RWPE1 (cell line): ENCODE data around the gene LHFPL3.

ENCODE experiments used
- CTCF ChIA-PET: fragments of 350-600 bp; sonication (Branson Sonifier 250); formaldehyde crosslinking; extraction: SDS; loops from one replicate; lab custom pipeline; 2021; lab: Yijun Ruan, JAX
- POLR2A ChIA-PET: fragments of 400-600 bp; formaldehyde crosslinking; extraction: SDS; loops from one replicate; lab custom pipeline; 2020; ENCODE audit warnings: antibody characterized with exemption; ENCODE audit not compliant: low non-redundant PET; lab: Yijun Ruan, JAX
- DNase-seq: peaks from one replicate; pipeline ENCODE4 v3.0.0; 2012; ENCODE audit warnings: low spot score
- H3K27ac ChIP-seq: fragments of 450-650 bp; 2 replicates; pipeline ENCODE4 v1.5.1; 2017
- TF ChIP-seq, protein P1 (sequence below): fragments of 450-650 bp; conservative IDR thresholded peaks from 2 replicates; pipeline ENCODE4 v1.5.1; 2017; ENCODE audit warnings: low read depth, mild to moderate bottlenecking

LHFPL3 gene

DNA sequence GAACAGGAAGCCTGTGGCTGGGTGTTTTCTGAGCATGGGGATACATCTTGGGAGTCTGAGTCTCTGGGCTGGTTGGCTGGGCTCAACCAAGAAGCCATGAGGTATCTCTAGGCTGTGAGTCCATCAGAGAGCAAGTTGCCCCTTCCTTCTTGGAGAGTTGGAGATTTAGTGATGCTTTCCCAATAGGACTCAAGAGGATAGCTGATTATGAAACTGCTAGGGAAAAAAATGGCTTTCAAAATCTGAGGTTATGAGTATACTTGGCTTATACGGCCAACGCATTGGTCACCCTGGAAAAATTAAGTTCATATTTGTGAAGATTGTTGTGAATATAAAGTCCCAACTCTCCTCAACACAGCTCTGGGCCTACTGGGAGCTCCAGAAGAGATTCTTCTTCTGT lies 522.9 kb downstream of the LHFPL3 start:
- ChIA-PET CTCF (no interaction called here), POLR2A (no interaction called here)
- no peak overlapping the region for H3K27ac ChIP-seq
- TF ChIP-seq, protein P1, sequence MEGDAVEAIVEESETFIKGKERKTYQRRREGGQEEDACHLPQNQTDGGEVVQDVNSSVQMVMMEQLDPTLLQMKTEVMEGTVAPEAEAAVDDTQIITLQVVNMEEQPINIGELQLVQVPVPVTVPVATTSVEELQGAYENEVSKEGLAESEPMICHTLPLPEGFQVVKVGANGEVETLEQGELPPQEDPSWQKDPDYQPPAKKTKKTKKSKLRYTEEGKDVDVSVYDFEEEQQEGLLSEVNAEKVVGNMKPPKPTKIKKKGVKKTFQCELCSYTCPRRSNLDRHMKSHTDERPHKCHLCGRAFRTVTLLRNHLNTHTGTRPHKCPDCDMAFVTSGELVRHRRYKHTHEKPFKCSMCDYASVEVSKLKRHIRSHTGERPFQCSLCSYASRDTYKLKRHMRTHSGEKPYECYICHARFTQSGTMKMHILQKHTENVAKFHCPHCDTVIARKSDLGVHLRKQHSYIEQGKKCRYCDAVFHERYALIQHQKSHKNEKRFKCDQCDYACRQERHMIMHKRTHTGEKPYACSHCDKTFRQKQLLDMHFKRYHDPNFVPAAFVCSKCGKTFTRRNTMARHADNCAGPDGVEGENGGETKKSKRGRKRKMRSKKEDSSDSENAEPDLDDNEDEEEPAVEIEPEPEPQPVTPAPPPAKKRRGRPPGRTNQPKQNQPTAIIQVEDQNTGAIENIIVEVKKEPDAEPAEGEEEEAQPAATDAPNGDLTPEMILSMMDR: no peak
- DNase-seq: no peak

DNA sequence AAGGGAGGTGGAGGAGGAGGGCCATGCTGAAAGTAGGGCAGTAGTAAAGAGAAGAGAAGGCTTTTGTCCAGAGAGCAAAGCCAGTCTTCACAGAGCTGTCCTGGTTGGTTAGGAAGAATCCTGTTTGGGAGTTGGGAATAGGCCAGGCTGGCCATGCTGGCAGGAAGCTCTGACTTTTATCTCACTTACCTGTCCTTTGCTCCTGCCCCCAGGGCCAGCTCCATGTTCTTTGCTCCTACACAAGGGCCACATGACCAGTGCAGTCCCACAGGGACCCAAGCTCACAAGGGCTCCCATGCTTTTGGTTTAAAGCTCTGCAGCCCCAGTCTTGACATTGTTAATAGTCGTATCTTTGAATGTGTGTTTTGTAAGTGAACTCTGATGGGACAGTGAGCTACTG lies 524.0 kb downstream of the LHFPL3 start:
- no peak overlapping the region for H3K27ac ChIP-seq
- POLR2A ChIA-PET: no interaction called here
- TF ChIP-seq, protein P1: no peak
- CTCF ChIA-PET: interaction anchor here (0.6 to 1.3 kb wide), 4 partner anchors 30 to 1130 kb away, joined by 3 to 5 read pairs (median 4); no protein-coding TSS in a partner anchor
- no peak for DNase-seq

DNA sequence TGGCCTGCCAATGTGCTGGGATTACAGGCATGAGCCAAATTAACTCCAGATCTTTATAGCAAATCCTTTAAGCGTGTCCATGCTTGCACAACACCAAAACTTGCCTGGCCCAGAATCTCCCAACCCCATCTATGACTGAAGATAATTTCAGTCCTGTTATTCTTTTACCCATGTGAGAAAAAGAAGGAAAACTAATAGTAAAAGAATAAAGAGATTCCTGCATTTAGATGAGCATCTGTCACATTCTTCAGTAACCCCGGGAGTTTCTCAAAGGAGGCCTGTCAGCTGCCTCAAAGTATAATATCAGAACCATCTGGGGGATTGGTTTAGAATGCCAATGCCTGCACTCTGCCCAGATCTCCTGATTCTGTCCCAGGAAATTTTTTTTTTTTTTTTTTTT lies 527.5 kb downstream of the LHFPL3 start:
- CTCF ChIA-PET: no interaction called here
- TF ChIP-seq, protein P1: no peak
- POLR2A ChIA-PET: no interaction called here

DNA sequence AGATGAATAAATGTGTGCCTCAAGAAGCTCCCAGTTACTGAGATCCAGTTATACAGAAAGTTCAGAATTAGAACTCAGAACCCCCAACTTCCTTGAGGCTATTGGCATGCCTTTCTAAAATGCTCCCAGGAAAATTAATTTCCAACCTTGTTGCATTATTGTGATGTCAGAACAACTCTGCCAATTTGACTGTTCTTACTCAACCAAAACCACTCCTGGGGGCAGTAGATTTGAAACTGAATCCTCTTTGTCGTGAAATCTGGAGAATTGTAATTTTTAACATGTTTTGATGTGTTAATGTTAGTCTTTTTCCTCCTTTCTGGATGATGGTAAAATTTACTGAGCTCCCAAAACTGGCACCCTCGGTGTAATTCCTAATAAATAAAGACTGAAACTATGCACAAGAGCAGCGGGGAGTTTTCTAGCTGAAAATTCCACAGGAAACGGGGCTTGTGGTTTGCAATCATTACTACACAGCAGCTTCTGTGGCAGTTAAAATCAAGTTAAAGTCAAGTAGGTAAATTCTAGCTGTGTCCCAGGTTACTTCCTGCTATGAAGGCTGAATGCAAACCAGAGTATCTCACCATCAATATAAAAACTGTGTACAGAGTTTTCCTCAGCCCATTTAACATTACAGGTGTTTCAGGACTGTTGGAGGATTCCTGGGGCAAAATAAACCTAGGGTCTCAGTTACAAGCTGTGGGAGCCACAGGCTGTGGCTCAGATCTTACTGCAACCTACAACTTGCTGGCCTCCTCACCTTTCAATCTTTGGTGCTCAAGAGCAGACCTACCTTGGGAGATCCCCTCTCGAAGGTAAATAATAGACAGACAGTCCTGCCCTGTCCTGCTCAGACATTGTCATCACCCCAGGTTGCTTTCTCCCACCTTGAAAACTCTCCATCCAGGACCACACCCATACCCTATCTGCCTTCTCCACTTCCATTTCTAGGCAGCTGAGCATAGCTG lies 529.3 kb downstream of the LHFPL3 start:
- no peak overlapping the region for H3K27ac ChIP-seq
- POLR2A ChIA-PET: no interaction called here
- TF ChIP-seq, protein P1: no peak
- no peak for DNase-seq
- CTCF ChIA-PET: interaction anchor here (0.7 to 0.8 kb wide), 2 partner anchors 34 to 61 kb away, joined by 3 to 4 read pairs; no protein-coding TSS in a partner anchor

More for the DNA sequence above, 527.5 kb downstream of the LHFPL3 start:
- DNase-seq: no peak
- H3K27ac ChIP-seq: no peak overlapping the region

DNA sequence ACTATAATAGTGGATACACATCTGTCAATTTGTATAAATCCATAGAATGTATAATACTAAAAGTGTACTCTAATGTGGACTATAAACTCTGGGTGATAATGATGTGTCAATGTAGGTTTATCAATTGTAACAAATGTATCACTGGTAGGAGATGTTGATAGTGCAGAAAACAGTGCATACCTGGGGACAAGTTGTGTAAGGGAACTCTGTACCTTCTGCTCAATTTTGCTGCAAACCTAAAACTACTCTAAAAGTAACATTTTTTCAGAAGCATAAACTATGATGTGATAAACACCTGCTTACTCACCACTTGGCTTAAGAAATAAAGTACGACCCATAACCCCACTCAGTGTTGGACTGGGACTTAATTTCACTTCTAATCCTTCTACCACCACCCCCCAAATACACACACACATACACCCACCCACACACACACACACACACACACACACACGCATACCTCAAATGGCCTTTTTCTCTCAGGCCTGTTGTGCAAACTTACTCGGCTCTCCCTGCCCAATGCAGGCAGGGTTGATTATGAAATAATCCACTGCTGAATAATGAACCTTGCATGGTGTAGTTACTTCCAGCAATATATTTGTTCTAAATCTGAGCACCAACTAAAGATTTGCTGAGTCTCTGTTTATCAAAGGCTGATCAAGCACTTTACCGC lies 531.5 kb downstream of the LHFPL3 start:
- no peak for DNase-seq
- ChIA-PET CTCF (no interaction called here), POLR2A (no interaction called here)
- TF ChIP-seq, protein P1: no peak
- no peak overlapping the region for H3K27ac ChIP-seq

DNA sequence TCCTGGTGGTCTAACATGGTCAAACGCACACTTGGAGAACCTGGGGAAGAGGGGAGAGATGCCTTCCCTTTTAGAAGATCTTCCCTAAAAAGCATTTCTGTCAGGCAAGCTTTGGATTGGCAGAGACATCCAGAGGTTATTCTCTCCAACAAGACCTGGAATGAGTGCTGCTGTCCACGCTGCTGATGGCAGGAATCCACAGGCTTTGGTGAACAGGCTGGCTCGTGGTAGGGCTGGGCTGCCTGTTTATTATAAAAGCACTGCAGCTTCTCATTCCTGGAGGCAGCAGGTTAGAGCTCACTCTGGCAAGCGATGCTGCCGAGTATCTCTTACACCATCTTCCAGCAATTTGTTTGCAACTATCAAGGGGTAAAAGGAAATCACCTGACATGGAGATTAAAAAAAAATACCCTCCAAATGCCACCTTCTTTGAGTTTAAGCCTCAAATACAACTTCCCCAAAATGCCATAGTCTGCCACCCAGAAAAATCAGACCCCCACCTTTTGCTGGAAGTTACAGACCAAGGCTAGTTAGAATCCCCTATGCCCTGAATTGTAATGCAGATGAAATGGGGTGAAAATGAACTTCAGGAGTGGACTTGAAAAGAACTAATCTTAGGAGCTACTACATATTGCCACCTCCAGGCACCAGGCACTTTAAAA lies 533.5 kb downstream of the LHFPL3 start:
- TF ChIP-seq, protein P1: no peak
- ChIA-PET POLR2A (no interaction called here), CTCF (interaction anchor here (0.5 to 0.7 kb wide), 4 partner anchors 22 to 808 kb away, joined by 3 to 4 read pairs (median 3); no protein-coding TSS in a partner anchor)
- H3K27ac ChIP-seq: no peak overlapping the region
- no peak for DNase-seq
